EL (cell line): ENCODE measurements around the gene FBXW8.

Source experiments
- DNase-seq: peaks from one replicate; pipeline ENCODE4 v3.0.0-alpha.2; 2016

The FBXW8 gene

GRCh38 chr12:117063162-117063911 lies 152.6 kb downstream of the FBXW8 start:
- DNase-seq, result no peak

GRCh38 chr12:117064049-117064448 lies 153.3 kb downstream of the FBXW8 start:
- DNase-seq, result no peak

- DNase-seq, result no peak
Measured at GRCh38 chr12:117064596-117064995, 153.8 kb downstream of the FBXW8 start.

GRCh38 chr12:117067016-117067415 lies 156.3 kb downstream of the FBXW8 start:
- DNase-seq, result no peak

- no peak for DNase-seq
Measured at GRCh38 chr12:117067638-117068037, 156.9 kb downstream of the FBXW8 start.

GRCh38 chr12:117068492-117068891 lies 157.7 kb downstream of the FBXW8 start:
- no peak for DNase-seq

GRCh38 chr12:117069101-117069797 lies 158.5 kb downstream of the FBXW8 start:
- no peak for DNase-seq

GRCh38 chr12:117069926-117070900 lies 159.5 kb downstream of the FBXW8 start:
- no peak for DNase-seq

- DNase-seq, result no peak
Measured at GRCh38 chr12:117071009-117071408, 160.3 kb downstream of the FBXW8 start.

GRCh38 chr12:117072106-117072505 lies 161.4 kb downstream of the FBXW8 start:
- DNase-seq, result no peak

- no peak for DNase-seq
Measured at GRCh38 chr12:117072736-117073490, 162.2 kb downstream of the FBXW8 start.

GRCh38 chr12:117073611-117074010 lies 162.9 kb downstream of the FBXW8 start:
- DNase-seq, result no peak

GRCh38 chr12:117076410-117077372 lies 165.9 kb downstream of the FBXW8 start:
- DNase-seq, result peak; percentile 18

GRCh38 chr12:117079487-117079886 lies 168.7 kb downstream of the FBXW8 start:
- no peak for DNase-seq

- no peak for DNase-seq
Measured at GRCh38 chr12:117080661-117081144, 170.0 kb downstream of the FBXW8 start.
